SK-N-MC (cell line): ENCODE measurements around the gene C12orf42.

Experiments
- FOXP2 ChIP-seq: optimal IDR thresholded peaks from 2 replicates; pipeline ENCODE3; 2011; ENCODE audit warnings: mild to moderate bottlenecking, moderate library complexity; ENCODE audit not compliant: insufficient read depth; ENCODE audit errors: extremely low read length, control extremely low read depth
- POLR2AphosphoS5 ChIP-seq: IDR thresholded peaks from 2 replicates; pipeline ENCODE4 v1.6.1; 2012; ENCODE audit warnings: mild to moderate bottlenecking, low read depth, low read length, borderline replicate concordance

- TF ChIP-seq POLR2AphosphoS5: no peak
- TF ChIP-seq FOXP2: no peak
Observed at GRCh38 chr12:103392722-103393121, 103.0 kb downstream of the C12orf42 start.
